ENCODE measurements around the gene EDC4. TPM values are rescaled to one million over a fixed set of nuclear protein-coding genes. Genes with fewer than 3 reads are reported as not detected.
"Not testable (repeated sequence)": the region's sequence is repeated elsewhere in the genome, so short reads cannot be mapped to it uniquely, and the experiment has no call there.

The EDC4 gene
- 92.2 TPM for polyA plus RNA-seq (ENCODE audit: insufficient read length)
- long read RNA-seq, donor 1, full-length matches to known transcripts, result 1 of 13 reads
- long read RNA-seq, donor 1, partial matches to known transcripts, result 12 of 13 reads
- long read RNA-seq, donor 1, other reads (novel, unspliced or antisense), result 0 of 13 reads
- long read RNA-seq, donor 2, result 0 reads
- long read RNA-seq, donor 3, full-length matches to known transcripts, result 1 of 1 reads
- long read RNA-seq, donor 3, partial matches to known transcripts, result 0 of 1 reads
- long read RNA-seq, donor 3, other reads (novel, unspliced or antisense), result 0 of 1 reads
- long read RNA-seq, donor 4, result 0 reads
- long read RNA-seq, donor 5, full-length matches to known transcripts, result 5 of 5 reads
- long read RNA-seq, donor 5, partial matches to known transcripts, result 0 of 5 reads
- long read RNA-seq, donor 5, other reads (novel, unspliced or antisense), result 0 of 5 reads
- long read RNA-seq, donor 6, partial matches to known transcripts, result 10 of 10 reads
- long read RNA-seq, donor 6, other reads (novel, unspliced or antisense), result 0 of 10 reads
- long read RNA-seq, donor 7, full-length matches to known transcripts, result 1 of 1 reads
- long read RNA-seq, donor 7, partial matches to known transcripts, result 0 of 1 reads
- long read RNA-seq, donor 7, other reads (novel, unspliced or antisense), result 0 of 1 reads
- long read RNA-seq, donor 8, full-length matches to known transcripts, result 1 of 1 reads
- long read RNA-seq, donor 8, partial matches to known transcripts, result 0 of 1 reads
- long read RNA-seq, donor 8, other reads (novel, unspliced or antisense), result 0 of 1 reads

DNA sequence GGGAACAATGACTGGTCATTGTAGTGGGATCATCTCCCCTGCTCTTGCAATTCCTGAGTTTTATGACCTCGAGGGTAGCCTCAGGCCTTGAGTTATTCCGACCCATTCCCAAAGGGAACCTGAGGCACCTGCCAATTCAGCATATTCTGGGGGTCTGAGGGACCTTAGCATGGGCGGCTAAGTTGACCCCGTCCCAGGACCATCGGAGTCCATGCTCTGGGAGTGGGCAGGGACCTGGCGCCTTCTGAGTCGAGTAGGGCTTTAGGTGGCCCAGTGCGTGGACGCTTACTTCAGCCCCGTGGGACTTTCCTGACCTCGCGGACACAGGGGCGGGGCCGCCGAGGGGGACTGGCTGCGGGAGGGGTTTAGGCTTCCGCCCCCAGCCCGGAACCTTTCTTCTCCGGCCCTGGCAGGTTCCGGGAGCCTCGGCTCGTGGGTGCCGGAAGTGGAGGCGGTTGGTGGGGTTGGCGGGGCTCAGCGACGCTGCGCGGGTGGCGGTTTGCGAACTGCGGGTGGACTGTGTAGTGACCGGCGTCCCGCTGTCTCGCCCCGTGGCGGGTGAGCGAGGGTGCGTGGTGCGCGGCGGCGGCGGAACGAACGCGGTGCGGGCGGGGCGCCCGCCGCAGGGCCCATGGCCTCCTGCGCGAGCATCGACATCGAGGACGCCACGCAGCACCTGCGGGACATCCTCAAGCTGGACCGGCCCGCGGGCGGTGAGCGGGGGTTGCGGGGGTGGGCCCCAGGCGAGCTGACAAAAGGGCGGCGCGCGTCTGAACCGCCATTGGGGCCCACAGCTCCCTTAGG, at the start of gene EDC4:
TSS of gene EDC4 (plus strand) at position 422 of the 804 bp plus-strand sequence. CDS start at position 632, 210 bp downstream.
- no peak for DNase-seq

DNA sequence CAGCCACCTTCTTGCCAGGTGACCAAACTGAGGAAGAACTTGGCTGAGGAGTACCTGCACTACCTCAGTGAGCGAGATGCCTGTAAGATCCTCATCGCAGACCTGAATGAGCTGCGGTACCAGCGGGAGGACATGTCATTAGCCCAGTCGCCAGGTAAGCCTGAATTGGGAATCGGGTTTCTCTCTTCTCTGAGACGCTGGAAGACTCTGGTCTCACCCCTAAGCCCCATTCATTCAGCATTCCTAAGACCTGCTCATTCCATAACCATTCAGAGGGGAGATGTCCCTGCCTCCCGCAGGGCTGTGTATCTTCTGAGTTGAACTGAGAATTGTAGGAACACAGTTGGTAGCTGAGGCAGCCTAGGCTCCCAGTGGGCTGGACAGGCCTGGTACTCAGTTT, 47.7 kb upstream of the EDC4 start:
- DNase-seq, result no peak

- DNase-seq, result no peak
Observed at GRCh38 chr16:67825906-67826305, 46.9 kb upstream of the EDC4 start.

- no peak for DNase-seq
Observed at GRCh38 chr16:67828651-67829050, 44.2 kb upstream of the EDC4 start.

GRCh38 chr16:67833030-67833414, 39.8 kb upstream of the EDC4 start:
- DNase-seq, result no peak

DNA sequence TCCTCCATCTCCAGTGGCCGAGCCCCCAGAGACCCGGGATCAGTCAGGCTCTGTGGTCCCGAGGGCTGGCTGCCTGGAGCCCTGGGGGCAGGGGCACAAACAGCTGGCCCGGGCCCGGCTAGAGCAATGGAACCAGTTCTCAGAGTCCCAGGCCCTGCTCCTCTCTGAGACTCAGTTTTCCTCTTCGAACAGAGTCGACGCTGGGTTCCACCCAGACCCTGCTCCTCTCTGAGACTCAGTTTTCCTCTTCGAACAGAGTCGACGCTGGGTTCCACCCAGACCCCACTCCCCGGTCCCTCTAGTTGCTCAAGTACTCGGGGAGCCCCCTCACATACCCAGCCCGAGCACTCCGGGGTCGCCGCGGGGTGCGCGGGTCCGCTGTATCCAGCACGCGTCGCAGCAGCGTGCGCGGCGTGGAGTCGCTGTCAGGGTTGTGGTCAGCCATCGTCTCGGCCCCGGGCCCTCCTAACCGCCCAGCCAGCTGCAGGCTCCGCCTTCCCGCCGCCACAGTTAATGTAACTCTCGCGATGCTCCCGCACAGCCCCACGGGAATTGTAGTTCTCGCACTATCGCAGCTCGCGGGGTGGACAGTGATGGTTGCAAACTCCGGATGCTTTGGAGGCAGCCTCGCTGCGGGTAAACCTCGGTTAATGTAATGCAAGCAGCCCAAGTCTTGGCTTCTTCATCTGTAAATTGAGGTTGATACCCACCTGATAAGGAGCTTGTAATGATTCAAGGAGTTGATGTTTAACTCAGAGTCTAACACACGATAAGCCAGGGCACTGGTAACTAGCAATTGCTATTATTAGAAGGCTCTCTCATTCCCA, 39.2 kb upstream of the EDC4 start:
- DNase-seq, result peak; percentile 91

DNA sequence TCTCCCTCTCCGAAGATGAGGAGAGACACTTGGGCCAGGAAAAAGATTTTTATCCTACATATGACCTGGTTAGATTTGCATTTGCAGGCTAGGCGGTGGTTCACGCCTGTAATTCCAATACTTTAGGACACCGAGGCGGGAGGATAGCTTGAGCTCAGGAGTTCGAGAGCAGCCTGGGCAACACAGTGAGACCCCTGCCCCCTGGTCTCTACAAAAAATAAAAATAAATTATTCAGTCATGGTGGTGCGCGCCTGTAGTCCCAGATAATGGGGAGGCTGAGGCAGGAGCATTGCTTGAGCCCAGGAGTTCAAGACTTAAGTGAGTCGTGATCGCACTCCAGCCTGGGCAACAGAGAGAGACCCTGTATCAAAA, 38.6 kb upstream of the EDC4 start:
- no peak for DNase-seq

DNA sequence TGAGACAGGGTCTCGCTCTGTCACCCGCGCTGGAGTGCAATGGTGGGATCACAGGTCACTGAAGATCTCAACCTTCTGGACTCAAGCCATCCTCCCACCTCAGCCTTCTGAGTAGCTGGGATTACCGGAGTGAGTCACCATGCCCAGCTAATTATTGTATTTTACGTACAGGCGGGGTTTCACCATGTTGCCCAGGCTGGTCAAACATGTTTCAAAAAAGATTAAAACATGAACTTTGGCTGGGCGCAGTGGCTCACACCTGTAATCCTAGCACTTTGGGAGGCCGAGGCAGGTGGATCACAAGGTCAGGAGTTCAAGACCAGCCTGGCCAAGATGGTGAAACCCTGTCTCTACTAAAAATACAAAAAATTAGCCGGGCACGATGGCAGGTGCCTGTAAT, 35.7 kb upstream of the EDC4 start:
- not testable (repeated sequence) for DNase-seq

GRCh38 chr16:67837811-67838210, 35.0 kb upstream of the EDC4 start:
- DNase-seq, result no peak

- DNase-seq, result no peak
Observed at GRCh38 chr16:67841198-67841815, 31.5 kb upstream of the EDC4 start.

DNA sequence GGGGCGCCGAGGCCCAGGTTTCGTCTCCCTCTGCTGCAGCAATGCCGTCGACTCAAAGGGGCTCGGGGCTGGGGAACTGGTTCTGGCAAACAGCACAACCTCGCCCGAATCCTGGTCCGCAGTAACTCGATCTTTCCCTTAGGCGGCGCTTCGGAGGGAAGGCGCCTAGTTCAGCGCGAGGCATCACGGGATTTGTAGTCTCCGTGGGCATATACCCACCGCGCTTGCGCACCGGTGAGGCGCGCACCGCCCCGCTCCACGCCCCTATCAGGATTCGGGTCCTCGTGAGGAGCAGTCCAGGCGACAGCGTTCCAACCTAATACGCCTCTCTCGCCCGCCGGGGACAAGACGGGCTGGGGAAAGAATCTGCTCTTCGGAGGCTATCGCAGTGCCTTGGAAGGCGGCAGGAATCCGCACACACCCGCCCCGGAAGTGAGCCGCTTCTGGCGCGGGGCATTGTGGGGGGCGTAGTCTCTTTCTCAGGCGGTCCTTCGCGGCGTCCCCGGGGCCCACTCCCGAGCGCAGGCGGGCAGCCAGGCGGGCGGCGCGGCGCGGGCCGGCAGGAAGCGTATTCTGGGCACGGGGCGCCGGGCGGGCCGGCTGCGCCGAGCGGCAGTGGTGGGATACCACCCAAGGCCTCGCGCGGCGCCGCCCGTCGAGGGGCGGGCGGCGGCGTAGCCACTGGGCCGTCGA, 30.9 kb upstream of the EDC4 start, which contains the start of gene THAP11:
TSS of gene THAP11 (plus strand) at position 505 of the 693 bp plus-strand sequence. CDS start 235 bp downstream, outside the sequence.
- peak; percentile 95 for DNase-seq

DNA sequence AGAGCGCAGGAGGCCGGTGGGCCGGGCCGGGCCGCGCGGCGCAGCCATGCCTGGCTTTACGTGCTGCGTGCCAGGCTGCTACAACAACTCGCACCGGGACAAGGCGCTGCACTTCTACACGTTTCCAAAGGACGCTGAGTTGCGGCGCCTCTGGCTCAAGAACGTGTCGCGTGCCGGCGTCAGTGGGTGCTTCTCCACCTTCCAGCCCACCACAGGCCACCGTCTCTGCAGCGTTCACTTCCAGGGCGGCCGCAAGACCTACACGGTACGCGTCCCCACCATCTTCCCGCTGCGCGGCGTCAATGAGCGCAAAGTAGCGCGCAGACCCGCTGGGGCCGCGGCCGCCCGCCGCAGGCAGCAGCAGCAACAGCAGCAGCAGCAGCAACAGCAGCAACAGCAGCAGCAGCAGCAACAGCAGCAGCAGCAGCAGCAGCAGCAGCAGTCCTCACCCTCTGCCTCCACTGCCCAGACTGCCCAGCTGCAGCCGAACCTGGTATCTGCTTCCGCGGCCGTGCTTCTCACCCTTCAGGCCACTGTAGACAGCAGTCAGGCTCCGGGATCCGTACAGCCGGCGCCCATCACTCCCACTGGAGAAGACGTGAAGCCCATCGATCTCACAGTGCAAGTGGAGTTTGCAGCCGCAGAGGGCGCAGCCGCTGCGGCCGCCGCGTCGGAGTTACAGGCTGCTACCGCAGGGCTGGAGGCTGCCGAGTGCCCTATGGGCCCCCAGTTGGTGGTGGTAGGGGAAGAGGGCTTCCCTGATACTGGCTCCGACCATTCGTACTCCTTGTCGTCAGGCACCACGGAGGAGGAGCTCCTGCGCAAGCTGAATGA, 30.1 kb upstream of the EDC4 start:
- no peak for DNase-seq

- DNase-seq, result no peak
Observed at GRCh38 chr16:67843343-67843765, 29.5 kb upstream of the EDC4 start.

DNA sequence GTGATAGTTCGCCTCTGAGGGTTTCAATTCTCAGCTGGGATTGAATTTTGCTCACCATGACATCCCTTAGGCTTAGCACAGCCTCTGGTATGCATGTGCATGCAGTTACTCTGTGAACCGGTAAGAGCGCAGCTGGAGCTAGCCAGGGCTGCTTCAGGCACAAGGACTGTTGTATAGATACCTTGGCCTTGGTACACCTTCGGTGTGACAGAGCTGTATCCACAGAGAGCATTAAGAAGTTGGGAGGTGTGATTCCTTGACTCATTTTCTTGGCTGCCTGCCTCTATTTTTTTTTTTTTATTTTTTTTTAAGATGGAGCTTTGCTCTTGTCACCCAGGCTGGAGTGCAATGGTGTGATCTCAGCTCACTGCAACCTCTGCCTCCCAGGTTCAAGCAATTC, 28.4 kb upstream of the EDC4 start:
- no peak for DNase-seq

DNA sequence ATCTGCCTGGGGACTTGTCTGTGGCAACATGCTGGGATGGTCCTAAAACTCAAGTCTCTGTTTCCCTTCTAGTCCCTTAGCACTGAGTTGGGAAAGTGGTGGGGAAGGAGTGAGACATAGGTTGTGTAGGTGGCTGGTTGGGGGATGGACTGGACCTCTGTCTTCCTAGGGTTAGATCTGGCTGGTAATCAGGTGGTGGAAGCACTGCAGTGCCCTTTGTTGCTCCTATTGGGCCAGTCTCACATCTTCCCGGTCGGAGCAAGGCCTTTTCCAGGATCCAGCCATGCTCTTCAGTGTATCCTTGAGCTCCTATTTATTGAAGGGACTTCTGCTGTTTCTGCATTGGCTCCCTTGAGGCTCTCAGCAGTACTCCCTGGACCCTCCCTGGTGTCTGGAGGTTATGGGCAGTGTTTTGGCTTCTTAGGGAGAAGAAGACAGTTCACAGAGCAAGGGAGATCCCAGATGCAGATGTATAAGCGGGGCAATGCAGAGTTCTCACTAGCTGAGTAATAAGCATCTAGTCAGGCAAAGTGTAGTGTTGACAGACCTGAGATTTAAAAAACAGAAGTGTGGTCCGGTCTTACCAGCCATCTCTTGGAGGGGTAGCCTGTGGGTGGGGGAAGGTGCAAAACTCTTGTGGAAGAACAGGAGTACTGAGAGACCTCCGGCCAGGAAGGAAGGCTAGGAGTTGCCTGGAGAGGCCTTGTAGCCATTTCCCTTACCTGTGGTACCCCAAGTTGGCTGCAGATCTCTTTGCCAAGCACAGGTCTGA, 27.4 kb upstream of the EDC4 start:
- DNase-seq, result no peak

- DNase-seq, result no peak
Observed at GRCh38 chr16:67846063-67846319, 26.9 kb upstream of the EDC4 start.

- DNase-seq, result peak; percentile 97
Observed at GRCh38 chr16:67846320-67847063, 26.4 kb upstream of the EDC4 start, which contains the start of gene NUTF2. TSS of gene NUTF2 (plus strand) at chr16:67846933. CDS start at chr16:67865131, 18,198 bp downstream.

Measured in left kidney (tissue), 8 donors.